OCI-LY3 (cell line): Measurements from ENCODE around the gene FAU.

Experiments used
- CTCF ChIP-seq: fragments of 200-600, 300-600 bp; sonication (generic); IDR thresholded peaks from 2 replicates; pipeline ENCODE4 v1.5.1; 2014; ENCODE audit warnings: antibody characterized with exemption, low read length, low read depth
- EZH2phosphoT487 ChIP-seq: fragments of 200-600 bp; shearing (Covaris generic); IDR thresholded peaks from 2 replicates; pipeline ENCODE4 v1.6.1; 2018; ENCODE audit warnings: antibody characterized with exemption, mixed run types, low read depth

GRCh38 chr11:65089621-65090020 is 32.3 kb downstream of the FAU start:
- TF ChIP-seq CTCF (no peak), EZH2phosphoT487 (no peak)
